H1 (cell line): ENCODE measurements around the gene SLC25A53. TPM values are rescaled to one million over a fixed set of nuclear protein-coding genes. Genes with fewer than 3 reads are reported as not detected.

ENCODE experiments used
- CTCF ChIA-PET: fragments of 300-600 bp; sonication (Branson Sonifier 250); formaldehyde crosslinking; loops from one replicate; lab custom pipeline; 2021; ENCODE audit not compliant: partially characterized antibody; lab: Charles Lee
- POLR2A ChIA-PET: fragments of 300-600 bp; sonication (Branson Sonifier 250); formaldehyde crosslinking; loops from one replicate; lab custom pipeline; 2021; ENCODE audit warnings: inconsistent platforms; ENCODE audit not compliant: partially characterized antibody; lab: Charles Lee
- DNase-seq, 2 experiments: peaks; one replicate each; pipeline versions ENCODE4 v3.0.0 to v3.0.0-alpha.2; 2010 to 2022; ENCODE audit warnings: low spot score in 2 of 2, low read depth in 1 of 2, mixed read lengths in 1 of 2
- FAIRE-seq: peaks from 2 replicates; lab custom pipeline; 2011; peaks lifted over from hg19 to GRCh38; lab: Jason Lieb, UNC
- H2AFZ ChIP-seq: 2 replicates; pipeline ENCODE4 v1.8.1; 2012; ENCODE audit warnings: low read length, inconsistent platforms
- H2AK5ac ChIP-seq: 2 replicates; pipeline ENCODE4 v1.6.1; 2013; ENCODE audit warnings: low read depth, low read length
- H2BK120ac ChIP-seq: replicated peaks from 2 replicates; pipeline ENCODE3; 2013; ENCODE audit warnings: low read depth, low read length, inconsistent platforms
- H2BK12ac ChIP-seq: 2 replicates; pipeline ENCODE4 v1.6.1; 2013; ENCODE audit warnings: low read depth, low read length
- H2BK15ac ChIP-seq: 2 replicates; pipeline ENCODE4 v1.6.1; 2013; ENCODE audit warnings: low read length
- H2BK20ac ChIP-seq: 2 replicates; pipeline ENCODE4 v1.6.1; 2013; ENCODE audit warnings: low read length
- H2BK5ac ChIP-seq: 2 replicates; pipeline ENCODE4 v1.6.1; 2013; ENCODE audit warnings: low read depth, low read length
- H3K14ac ChIP-seq: 2 replicates; pipeline ENCODE4 v1.6.1; 2013; ENCODE audit warnings: inconsistent platforms; ENCODE audit not compliant: insufficient read length
- H3K18ac ChIP-seq: 2 replicates; pipeline ENCODE4 v1.6.1; 2013; ENCODE audit warnings: low read length; ENCODE audit errors: extremely low read depth
- H3K23ac ChIP-seq: 2 replicates; pipeline ENCODE4 v1.6.1; 2013; ENCODE audit warnings: inconsistent platforms; ENCODE audit not compliant: insufficient read length
- H3K23me2 ChIP-seq: 2 replicates; pipeline ENCODE4 v1.6.1; 2013; ENCODE audit warnings: low read depth, low read length
- H3K27ac ChIP-seq: 2 replicates; pipeline ENCODE4 v1.6.1; 2011; ENCODE audit warnings: low read depth, low read length, inconsistent platforms
- H3K27me3 ChIP-seq, 4 experiments: replicated peaks in 1 of 4; 1 replicate in 1 of 4; 2 replicates in 3 of 4; pipeline versions ENCODE4 v1.6.1 to v1.8.1; 2011 to 2013; ENCODE audit warnings: low read length in 3 of 4, mild to moderate bottlenecking in 3 of 4, inconsistent platforms in 2 of 4, mixed read lengths in 2 of 4, moderate library complexity in 1 of 4; ENCODE audit not compliant: control insufficient read depth in 3 of 4, insufficient read depth in 3 of 4; ENCODE audit errors: extremely low read depth in 1 of 4
- H3K36me3 ChIP-seq, 4 experiments: 2 replicates each; pipeline versions ENCODE4 v1.6.1 to v1.8.1; 2011 to 2013; ENCODE audit warnings: mild to moderate bottlenecking in 4 of 4, low read length in 3 of 4, moderate library complexity in 2 of 4, control low read depth in 1 of 4, inconsistent platforms in 1 of 4; ENCODE audit not compliant: insufficient read depth in 4 of 4, control insufficient read depth in 2 of 4
- H3K4ac ChIP-seq: replicated peaks from 2 replicates; pipeline ENCODE3; 2013; ENCODE audit warnings: low read length, low read depth, mixed read lengths, inconsistent platforms; ENCODE audit not compliant: insufficient read length
- H3K4me1 ChIP-seq, 4 experiments: replicated peaks in 1 of 4; 1 replicate in 1 of 4; 2 replicates in 3 of 4; pipeline versions ENCODE4 v1.6.1 to v1.8.1; 2011 to 2013; ENCODE audit warnings: low read length in 3 of 4, inconsistent platforms in 2 of 4, mixed read lengths in 1 of 4; ENCODE audit not compliant: insufficient read depth in 4 of 4, control insufficient read depth in 3 of 4
- H3K4me2 ChIP-seq, 2 experiments: 2 replicates each; pipeline versions ENCODE4 v1.6.1 to v1.8.1; 2011 to 2013; ENCODE audit warnings: low read depth in 2 of 2, low read length in 2 of 2, control low read depth in 1 of 2, inconsistent platforms in 1 of 2, mild to moderate bottlenecking in 1 of 2; ENCODE audit not compliant: insufficient read depth in 1 of 2
- H3K4me3 ChIP-seq, 4 experiments: fragments of 200-600, 300-600 bp in 1 of 4; sonication (generic), shearing (Covaris generic), sonication (Bioruptor Twin) in 1 of 4; 2 replicates each; pipeline versions ENCODE4 v1.5.1 to v1.8.1; 2011 to 2016; ENCODE audit warnings: low read length in 4 of 4, low read depth in 3 of 4, control low read depth in 2 of 4, inconsistent platforms in 2 of 4, mild to moderate bottlenecking in 2 of 4, mixed read lengths in 1 of 4, moderate library complexity in 1 of 4; ENCODE audit not compliant: insufficient read depth in 2 of 4; ENCODE audit errors: extremely low read depth in 1 of 4
- H3K56ac ChIP-seq: replicated peaks from 2 replicates; pipeline ENCODE3; 2013; ENCODE audit warnings: low read depth, mild to moderate bottlenecking, mixed read lengths, low read length, inconsistent platforms; ENCODE audit not compliant: insufficient read length
- H3K79me1 ChIP-seq: 2 replicates; pipeline ENCODE4 v1.6.1; 2013; ENCODE audit warnings: low read depth, low read length, control low read depth
- H3K79me2 ChIP-seq, 2 experiments: 2 replicates each; pipeline versions ENCODE4 v1.6.1 to v1.8.1; 2012 to 2013; ENCODE audit warnings: low read length in 2 of 2, mild to moderate bottlenecking in 2 of 2, inconsistent platforms in 1 of 2; ENCODE audit not compliant: insufficient read depth in 2 of 2, control insufficient read depth in 1 of 2
- H3K9ac ChIP-seq, 4 experiments: replicated peaks in 1 of 4; 1 replicate in 1 of 4; 2 replicates in 3 of 4; pipeline versions ENCODE4 v1.6.1 to v1.8.1; 2011 to 2013; ENCODE audit warnings: low read depth in 3 of 4, low read length in 3 of 4, control low read depth in 2 of 4, mild to moderate bottlenecking in 2 of 4, moderate library complexity in 2 of 4, inconsistent platforms in 1 of 4; ENCODE audit errors: extremely low read depth in 1 of 4
- H3K9me3 ChIP-seq, 2 experiments: 2 replicates each; pipeline versions ENCODE4 v1.6.1 to v1.8.1; 2012 to 2013; ENCODE audit warnings: mild to moderate bottlenecking in 2 of 2, moderate library complexity in 2 of 2, control low read depth in 1 of 2, inconsistent platforms in 1 of 2, low read depth in 1 of 2, low read length in 1 of 2, mixed read lengths in 1 of 2; ENCODE audit not compliant: insufficient read depth in 2 of 2
- H4K20me1 ChIP-seq, 2 experiments: replicated peaks in 1 of 2; 2 replicates each; pipeline versions ENCODE3 to v1.8.1; 2011 to 2013; ENCODE audit warnings: inconsistent platforms in 2 of 2, low read length in 2 of 2, mild to moderate bottlenecking in 1 of 2; ENCODE audit not compliant: insufficient read depth in 2 of 2, control insufficient read depth in 1 of 2
- H4K5ac ChIP-seq: 2 replicates; pipeline ENCODE4 v1.6.1; 2013; ENCODE audit warnings: low read length, low read depth, mixed read lengths, inconsistent platforms; ENCODE audit not compliant: insufficient read length
- H4K8ac ChIP-seq: 2 replicates; pipeline ENCODE4 v1.8.0; 2013; ENCODE audit warnings: mild to moderate bottlenecking, moderate library complexity, low read length, inconsistent platforms; ENCODE audit not compliant: insufficient read depth; ENCODE audit errors: extremely low read depth
- H4K91ac ChIP-seq: replicated peaks from 2 replicates; pipeline ENCODE3; 2013; ENCODE audit warnings: low read length, mixed read lengths, inconsistent platforms; ENCODE audit not compliant: insufficient read length
- E2F6 ChIP-seq: IDR thresholded peaks from 2 replicates; pipeline ENCODE4 v1.6.1; 2012; ENCODE audit warnings: inconsistent platforms
- SP2 ChIP-seq: IDR thresholded peaks from 2 replicates; pipeline ENCODE4 v1.6.1; 2012; ENCODE audit warnings: mild to moderate bottlenecking, low read length, inconsistent platforms
- WGBS, 2 experiments: shearing (Covaris generic) in 1 of 2; methylation state at CpG; one replicate each; pipeline versions ENCODE4 v1.1.6 to v1.1.7; 2013 to 2015; ENCODE audit warnings: low lambda C conversion rate in 2 of 2, mixed read lengths in 2 of 2, inconsistent platforms in 1 of 2, low coverage in 1 of 2, missing lambda C conversion rate in 1 of 2; ENCODE audit not compliant: insufficient replicate concordance in 2 of 2, insufficient coverage in 1 of 2, insufficient read length in 1 of 2; ENCODE audit errors: extremely low coverage in 1 of 2, missing lambda C conversion rate in 1 of 2; 5-methylcytosine and 5-hydroxymethylcytosine counted together
- polyA plus RNA-seq, 7 experiments: library from polyadenylated mRNA; depleted of rRNA in 3 of 7; stranded (reverse) in 5 of 7; unstranded in 2 of 7; fragments of >200 nt in 5 of 7; fragments of 200-250 nt in 2 of 7; gene quantifications; 1 replicate in 5 of 7; 2 replicates in 1 of 7; 4 replicates in 1 of 7; pipeline versions ENCODE4 v1.2.1 to v1.2.3, GENCODE V29; 2011 to 2013; ENCODE audit warnings: missing spikeins in 2 of 7, mixed read lengths in 2 of 7
- total RNA-seq: library from RNA; stranded (reverse); fragmentation: NEBNext Ultra II Directional; extraction: Animal tissue kit (Norgen Biotek cat#: 25700); gene quantifications from 2 replicates; pipeline ENCODE4 v1.2.1, GENCODE V29; 2021

Gene SLC25A53
- total and polyA plus RNA-seq, 2 of the 8 experiments (the other 6 are each of a cell fraction or from before 2014, with no cell fraction given) = 2.4 to 4.2 TPM

GRCh38 chrX:104134583-104135261 is 22.1 kb downstream of the SLC25A53 start:
- Histone ChIP-seq H3K4ac (no peak overlapping the region), H3K79me2 (no peaks in the 10 kb centered on the region), H3K36me3 (no peaks in the 10 kb centered on the region), H4K5ac (no peak overlapping the region), H3K14ac (no peak overlapping the region), H3K27ac (no peak overlapping the region), H2BK15ac (no peak overlapping the region), H4K91ac (no peak overlapping the region), H3K18ac (no peak overlapping the region), H3K4me3 (no peak overlapping the region), H3K56ac (no peak overlapping the region), H3K27me3 (no peaks in the 10 kb centered on the region), H3K79me1 (no peaks in the 10 kb centered on the region), H4K8ac (no peak overlapping the region), H3K4me2 (no peak overlapping the region), H2BK20ac (no peak overlapping the region), H2BK12ac (no peak overlapping the region), H3K9me3 (no peaks in the 10 kb centered on the region), H3K9ac (no peak overlapping the region), H3K23ac (no peak overlapping the region), H3K4me1 (no peaks in the 10 kb centered on the region), H2BK5ac (no peak overlapping the region), H4K20me1 (no peaks in the 10 kb centered on the region), H2AFZ (no peak overlapping the region), H2BK120ac (no peak overlapping the region), H3K23me2 (0 out of 2 replicates have a peak, but pooled peaks cover 2% of the 10 kb centered on the region), H2AK5ac (no peak overlapping the region)
- CTCF ChIA-PET = no interaction called here
- POLR2A ChIA-PET = no interaction called here
- WGBS, 2 experiments = 82% methylated on average over 5 of the region's 5 CpGs; no CpG with 5 or more reads in 1 of the 2 experiments
- TF ChIP-seq E2F6 (no peak), SP2 (no peak)
- FAIRE-seq (no peak), DNase-seq (no peak)
